Hepatocyte (in vitro differentiated cells): Measurements from ENCODE around the gene ZNF804A. TPM values are rescaled to one million over a fixed set of nuclear protein-coding genes. Genes with fewer than 3 reads are reported as not detected.

ENCODE experiments used
- DNase-seq: peaks from one replicate; pipeline ENCODE4 v3.0.0-alpha.2; 2016; ENCODE audit warnings: low spot score
- H2AFZ ChIP-seq: fragments of 200-600 bp; sonication (generic); 2 replicates; pipeline ENCODE4 v1.6.0; 2016; ENCODE audit warnings: antibody characterized with exemption, mild to moderate bottlenecking
- H3K27ac ChIP-seq: fragments of 200-600 bp; sonication (generic); 2 replicates; pipeline ENCODE4 v1.5.1; 2016; ENCODE audit warnings: mild to moderate bottlenecking
- H3K27me3 ChIP-seq: fragments of 200-600 bp; sonication (generic); 2 replicates; pipeline ENCODE4 v1.6.1; 2016
- H3K36me3 ChIP-seq: fragments of 200-600 bp; sonication (generic); replicated peaks from 2 replicates; pipeline ENCODE4 v1.5.1; 2016; ENCODE audit warnings: low read depth; ENCODE audit not compliant: insufficient read depth
- H3K4me1 ChIP-seq: fragments of 200-600 bp; sonication (generic); 2 replicates; pipeline ENCODE4 v1.5.1; 2016; ENCODE audit warnings: mild to moderate bottlenecking, moderate library complexity; ENCODE audit not compliant: insufficient read depth
- H3K4me2 ChIP-seq: fragments of 200-600 bp; sonication (generic); 2 replicates; pipeline ENCODE4 v1.6.0; 2016
- H3K4me3 ChIP-seq: fragments of 200-600 bp; sonication (generic); 2 replicates; pipeline ENCODE4 v1.5.1; 2016; ENCODE audit warnings: mild to moderate bottlenecking
- H3K79me2 ChIP-seq: fragments of 200-600 bp; sonication (generic); 2 replicates; pipeline ENCODE4 v1.6.0; 2017; ENCODE audit warnings: mild to moderate bottlenecking
- H3K9me2 ChIP-seq: fragments of 200-600 bp; sonication (generic); replicated peaks from 2 replicates; pipeline ENCODE4 v1.6.0; 2017; ENCODE audit warnings: mild to moderate bottlenecking; ENCODE audit not compliant: insufficient read depth
- H3K9me3 ChIP-seq: fragments of 200-600 bp; sonication (generic); 2 replicates; pipeline ENCODE4 v1.5.1; 2016; ENCODE audit warnings: low read depth, mild to moderate bottlenecking
- H4K20me1 ChIP-seq: fragments of 200-600 bp; sonication (generic); 2 replicates; pipeline ENCODE4 v1.6.0; 2016; ENCODE audit warnings: mild to moderate bottlenecking; ENCODE audit not compliant: insufficient read depth, poor library complexity, severe bottlenecking
- CTCF ChIP-seq: fragments of 200-600 bp; sonication (generic); IDR thresholded peaks from 2 replicates; pipeline ENCODE4 v1.5.1; 2016; ENCODE audit warnings: antibody characterized with exemption, mild to moderate bottlenecking; ENCODE audit not compliant: poor library complexity
- EZH2 ChIP-seq: fragments of 200-600 bp; sonication (generic); IDR thresholded peaks from 2 replicates; pipeline ENCODE4 v1.6.1; 2016; ENCODE audit warnings: antibody characterized with exemption, mild to moderate bottlenecking, borderline replicate concordance
- EZH2phosphoT487 ChIP-seq: fragments of 200-600 bp; sonication (generic); IDR thresholded peaks from one replicate; pipeline ENCODE4 v1.6.1; 2018; ENCODE audit warnings: antibody characterized with exemption, mild to moderate bottlenecking, low read depth, moderate library complexity; ENCODE audit not compliant: unreplicated experiment, severe bottlenecking
- WGBS: methylation state at CpG from one replicate; pipeline ENCODE4 v1.1.6; 2016; ENCODE audit warnings: low lambda C conversion rate; ENCODE audit errors: missing lambda C conversion rate; 5-methylcytosine and 5-hydroxymethylcytosine counted together
- polyA plus RNA-seq: library from polyadenylated mRNA; unstranded; fragments of >200 nt; fragmentation: Nextera tagmentation; extraction: Ambion mirVana; gene quantifications from 2 replicates; pipeline ENCODE4 v1.2.1, GENCODE V29; 2016
- total RNA-seq: library from RNA; depleted of rRNA; stranded (reverse); fragments of >200 nt; gene quantifications from 2 replicates; pipeline ENCODE4 v1.2.3, GENCODE V29; 2014

Gene ZNF804A
- total and polyA plus RNA-seq, 2 experiments from 2014 or later: 1.7 to 2.3 TPM

GRCh38 chr2:184859187-184859586 lies 260.9 kb downstream of the ZNF804A start:
- no peak overlapping the region for H3K4me3 ChIP-seq
- no peaks in the 10 kb centered on the region for H3K79me2 ChIP-seq
- H3K27ac ChIP-seq: no peak overlapping the region
- H3K27me3 ChIP-seq: no peaks in the 10 kb centered on the region
- no peaks in the 10 kb centered on the region for H3K36me3 ChIP-seq
- H3K4me2 ChIP-seq: no peak overlapping the region
- TF ChIP-seq EZH2phosphoT487 (no peak), CTCF (no peak), EZH2 (no peak)
- no peaks in the 10 kb centered on the region for H3K4me1 ChIP-seq
- H3K9me2 ChIP-seq: no peaks in the 10 kb centered on the region
- no peaks in the 10 kb centered on the region for H4K20me1 ChIP-seq
- DNase-seq: no peak
- H2AFZ ChIP-seq: no peak overlapping the region
- peaks cover 6% of the 10 kb centered on the region for H3K9me3 ChIP-seq

GRCh38 chr2:184860744-184861143 lies 262.4 kb downstream of the ZNF804A start:
- H3K9me3 ChIP-seq: peaks cover 6% of the 10 kb centered on the region
- H3K4me3 ChIP-seq: no peak overlapping the region
- WGBS: 95% methylated on average over 2 of the region's 2 CpGs
- no peaks in the 10 kb centered on the region for H4K20me1 ChIP-seq
- no peak overlapping the region for H3K27ac ChIP-seq
- TF ChIP-seq EZH2phosphoT487 (no peak), EZH2 (no peak), CTCF (no peak)
- no peaks in the 10 kb centered on the region for H3K27me3 ChIP-seq
- no peaks in the 10 kb centered on the region for H3K4me1 ChIP-seq
- no peak overlapping the region for H3K4me2 ChIP-seq
- H3K9me2 ChIP-seq: no peaks in the 10 kb centered on the region
- DNase-seq: no peak
- H2AFZ ChIP-seq: no peak overlapping the region
- H3K79me2 ChIP-seq: no peaks in the 10 kb centered on the region
- no peaks in the 10 kb centered on the region for H3K36me3 ChIP-seq

GRCh38 chr2:184875212-184875611 lies 276.9 kb downstream of the ZNF804A start:
- H3K36me3 ChIP-seq: no peaks in the 10 kb centered on the region
- H3K27me3 ChIP-seq: no peaks in the 10 kb centered on the region
- H3K4me1 ChIP-seq: no peaks in the 10 kb centered on the region
- no peaks in the 10 kb centered on the region for H3K9me3 ChIP-seq
- H3K79me2 ChIP-seq: no peaks in the 10 kb centered on the region
- TF ChIP-seq CTCF: no peak
- TF ChIP-seq EZH2: no peak
- no peak for TF ChIP-seq EZH2phosphoT487
- no peak overlapping the region for H3K27ac ChIP-seq
- H3K4me3 ChIP-seq: no peak overlapping the region
- no peaks in the 10 kb centered on the region for H3K9me2 ChIP-seq
- H2AFZ ChIP-seq: no peak overlapping the region
- no peaks in the 10 kb centered on the region for H4K20me1 ChIP-seq
- no peak overlapping the region for H3K4me2 ChIP-seq
- DNase-seq: no peak

GRCh38 chr2:184875911-184876310 lies 277.6 kb downstream of the ZNF804A start:
- TF ChIP-seq EZH2: no peak
- no peak for TF ChIP-seq EZH2phosphoT487
- TF ChIP-seq CTCF: no peak
- Histone ChIP-seq H3K9me2 (no peaks in the 10 kb centered on the region), H3K4me1 (no peaks in the 10 kb centered on the region), H4K20me1 (no peaks in the 10 kb centered on the region), H3K4me2 (no peak overlapping the region), H3K27me3 (no peaks in the 10 kb centered on the region), H2AFZ (no peak overlapping the region), H3K36me3 (no peaks in the 10 kb centered on the region), H3K4me3 (no peak overlapping the region), H3K27ac (no peak overlapping the region), H3K79me2 (no peaks in the 10 kb centered on the region), H3K9me3 (no peaks in the 10 kb centered on the region)
- DNase-seq: no peak
